NCI-H2227 treated with DMSO at 0.1 percent for 48 hours (cell line): ENCODE data around the gene LRRC3.

Source experiments
- DNase-seq: peaks from one replicate; lab custom pipeline; 2025; lab: John Stamatoyannopoulos, UW

The LRRC3 gene

DNA sequence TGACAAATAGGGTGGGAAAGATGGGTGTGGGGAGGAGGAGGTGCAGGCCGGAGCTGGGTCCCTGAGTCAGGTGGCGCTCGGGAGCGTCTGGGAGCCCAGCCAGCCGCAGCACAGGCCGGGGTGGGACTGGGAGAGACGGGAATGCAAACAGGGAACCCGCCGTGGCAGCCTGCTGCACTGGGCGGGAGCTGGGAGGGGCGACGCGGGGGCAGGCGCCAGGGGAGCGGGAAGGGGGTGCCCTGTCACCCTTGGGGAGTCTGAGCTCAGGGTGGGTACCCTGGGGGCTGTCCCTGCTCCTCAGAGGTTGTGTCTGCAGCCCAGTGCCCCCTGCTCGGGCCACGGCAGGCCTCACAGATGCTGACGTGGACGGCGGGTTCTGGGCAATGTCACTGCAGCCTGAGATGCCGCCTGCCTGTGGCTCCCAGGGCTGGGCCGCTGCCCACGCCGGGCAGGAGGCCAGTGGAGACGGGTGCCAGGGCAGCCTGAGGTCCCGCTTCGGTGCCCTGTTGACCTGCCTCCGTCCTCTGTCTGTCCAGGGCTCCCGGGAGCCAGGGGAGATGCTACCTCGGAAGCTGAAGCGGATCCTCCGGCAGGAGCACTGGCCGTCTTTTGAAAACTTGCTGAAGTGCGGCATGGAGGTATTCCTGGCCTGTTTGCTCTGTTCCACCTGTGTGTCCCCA is 16.6 kb upstream of the LRRC3 start:
- no peak for DNase-seq

DNA sequence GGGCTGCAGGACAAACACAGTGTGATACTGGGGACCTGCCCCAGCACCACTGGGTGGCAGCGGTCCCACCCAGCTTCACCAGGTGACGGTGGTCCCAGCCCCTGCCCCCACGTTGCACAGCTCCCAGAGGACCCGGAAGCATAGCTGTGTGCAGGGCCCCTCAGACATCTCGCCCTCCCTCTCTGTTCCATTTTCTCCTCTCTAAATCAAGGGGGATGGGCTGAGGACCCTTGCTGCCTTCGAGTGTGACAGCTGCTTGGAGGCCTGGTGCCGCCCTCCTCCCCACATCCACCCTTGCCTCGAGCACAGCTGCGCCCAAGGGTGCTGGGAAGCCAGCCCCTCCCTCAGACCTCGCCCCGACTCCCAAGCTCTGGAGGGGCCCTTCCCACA is 16.1 kb upstream of the LRRC3 start:
- DNase-seq: no peak

DNA sequence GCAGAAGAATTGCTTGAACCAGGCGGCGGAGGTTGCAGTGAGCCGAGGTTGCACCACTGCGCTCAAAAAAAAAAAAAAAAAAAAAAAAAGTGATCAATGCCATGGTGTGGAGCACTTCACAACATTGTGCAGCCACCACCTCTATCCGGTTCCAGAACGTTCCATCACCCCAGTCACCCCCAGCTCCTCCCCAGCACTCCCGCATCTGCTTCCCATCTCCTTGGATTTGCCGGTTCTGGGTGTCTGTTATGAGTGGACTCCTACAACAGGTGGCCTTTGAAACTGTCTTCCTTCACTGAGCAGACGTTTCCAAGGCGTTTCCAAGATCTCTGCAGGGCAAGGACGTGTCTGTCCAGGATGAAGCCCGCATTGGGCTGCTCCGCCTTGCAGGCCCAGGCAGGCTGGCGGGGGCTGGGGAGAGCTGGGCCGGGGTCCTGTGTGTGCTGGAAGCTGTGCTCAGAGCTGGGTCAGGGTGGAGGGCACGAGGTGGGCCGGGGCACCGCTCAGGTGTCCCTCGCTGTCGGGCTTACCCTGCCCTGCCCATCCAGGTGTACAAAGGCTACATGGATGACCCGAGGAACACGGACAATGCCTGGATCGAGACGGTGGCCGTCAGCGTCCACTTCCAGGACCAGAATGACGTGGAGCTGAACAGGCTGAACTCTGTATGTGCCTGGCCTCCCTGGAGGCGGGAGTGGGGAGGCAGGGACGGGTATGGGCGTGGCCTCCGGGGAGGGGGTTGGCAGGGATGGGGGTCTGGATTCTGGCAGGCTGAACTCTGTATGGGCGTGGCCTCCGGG is 14.9 kb upstream of the LRRC3 start:
- DNase-seq: no peak

DNA sequence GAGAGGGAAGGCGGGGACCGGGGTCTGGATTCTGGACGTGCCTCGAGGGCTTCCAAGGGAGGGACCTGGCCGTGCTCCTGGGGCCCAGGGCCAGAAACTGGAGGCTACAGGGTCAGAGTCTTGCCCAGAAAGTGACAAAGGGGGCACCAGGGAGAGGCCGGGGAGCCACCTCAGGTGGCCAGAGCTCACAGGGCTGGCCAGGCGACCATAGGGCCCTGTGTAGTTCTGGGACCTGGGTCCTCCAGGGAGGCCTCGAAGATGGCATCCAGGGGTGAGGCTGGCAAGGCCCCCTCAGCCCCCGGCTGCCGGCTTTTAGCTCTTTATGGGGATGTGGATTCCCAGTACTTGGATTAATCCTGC is 14.3 kb upstream of the LRRC3 start:
- DNase-seq: no peak

DNA sequence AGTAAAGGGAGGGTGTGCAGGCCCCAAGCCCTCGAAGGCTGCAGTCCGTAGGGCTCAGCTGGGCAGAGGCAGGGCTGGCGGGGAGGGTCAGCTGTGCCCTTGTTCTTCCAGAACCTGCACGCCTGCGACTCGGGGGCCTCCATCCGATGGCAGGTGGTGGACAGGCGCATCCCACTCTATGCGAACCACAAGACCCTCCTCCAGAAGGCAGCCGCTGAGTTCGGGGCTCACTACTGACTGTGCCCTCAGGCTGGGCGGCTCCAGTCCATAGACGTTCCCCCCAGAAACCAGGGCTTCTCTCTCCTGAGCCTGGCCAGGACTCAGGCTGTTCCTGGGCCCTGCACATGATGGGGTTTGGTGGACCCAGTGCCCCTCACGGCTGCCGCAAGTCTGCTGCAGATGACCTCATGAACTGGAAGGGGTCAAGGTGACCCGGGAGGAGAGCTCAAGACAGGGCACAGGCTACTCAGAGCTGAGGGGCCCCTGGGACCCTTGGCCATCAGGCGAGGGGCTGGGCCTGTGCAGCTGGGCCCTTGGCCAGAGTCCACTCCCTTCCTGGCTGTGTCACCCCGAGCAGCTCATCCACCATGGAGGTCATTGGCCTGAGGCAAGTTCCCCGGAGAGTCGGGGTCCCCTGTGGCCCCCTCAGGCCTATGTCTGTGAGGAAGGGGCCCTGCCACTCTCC is 13.6 kb upstream of the LRRC3 start:
- DNase-seq: no peak

DNA sequence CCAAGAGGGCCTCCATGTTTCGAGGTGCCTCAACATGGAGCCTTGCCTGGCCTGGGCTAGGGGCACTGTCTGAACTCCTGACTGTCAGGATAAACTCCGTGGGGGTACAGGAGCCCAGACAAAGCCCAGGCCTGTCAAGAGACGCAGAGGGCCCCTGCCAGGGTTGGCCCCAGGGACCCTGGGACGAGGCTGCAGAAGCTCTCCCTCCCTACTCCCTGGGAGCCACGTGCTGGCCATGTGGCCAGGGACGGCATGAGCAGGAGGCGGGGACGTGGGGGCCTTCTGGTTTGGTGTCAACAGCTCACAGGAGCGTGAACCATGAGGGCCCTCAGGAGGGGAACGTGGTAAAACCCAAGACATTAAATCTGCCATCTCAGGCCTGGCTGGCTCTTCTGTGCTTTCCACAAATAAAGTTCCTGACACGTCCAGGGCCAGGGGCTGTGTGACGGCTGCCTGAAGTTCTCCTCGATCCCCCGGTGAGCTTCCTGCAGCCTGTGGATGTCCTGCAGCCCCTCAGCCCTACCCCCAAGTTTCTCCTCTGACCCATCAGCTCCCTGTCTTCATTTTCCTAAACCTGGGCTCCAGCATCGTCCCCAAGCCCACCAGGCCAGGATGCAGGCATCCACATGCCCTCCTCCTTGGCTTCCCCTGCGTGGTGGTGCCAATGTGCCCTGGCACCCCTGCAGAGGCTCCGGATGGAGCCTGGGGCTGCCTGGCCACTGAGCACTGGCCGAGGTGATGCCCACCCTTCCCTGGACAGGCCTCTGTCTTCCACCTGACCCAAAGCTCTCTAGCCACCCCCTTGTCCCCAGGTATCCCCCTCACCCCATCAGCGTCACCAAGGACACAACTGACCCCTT is 12.8 kb upstream of the LRRC3 start:
- no peak for DNase-seq

DNA sequence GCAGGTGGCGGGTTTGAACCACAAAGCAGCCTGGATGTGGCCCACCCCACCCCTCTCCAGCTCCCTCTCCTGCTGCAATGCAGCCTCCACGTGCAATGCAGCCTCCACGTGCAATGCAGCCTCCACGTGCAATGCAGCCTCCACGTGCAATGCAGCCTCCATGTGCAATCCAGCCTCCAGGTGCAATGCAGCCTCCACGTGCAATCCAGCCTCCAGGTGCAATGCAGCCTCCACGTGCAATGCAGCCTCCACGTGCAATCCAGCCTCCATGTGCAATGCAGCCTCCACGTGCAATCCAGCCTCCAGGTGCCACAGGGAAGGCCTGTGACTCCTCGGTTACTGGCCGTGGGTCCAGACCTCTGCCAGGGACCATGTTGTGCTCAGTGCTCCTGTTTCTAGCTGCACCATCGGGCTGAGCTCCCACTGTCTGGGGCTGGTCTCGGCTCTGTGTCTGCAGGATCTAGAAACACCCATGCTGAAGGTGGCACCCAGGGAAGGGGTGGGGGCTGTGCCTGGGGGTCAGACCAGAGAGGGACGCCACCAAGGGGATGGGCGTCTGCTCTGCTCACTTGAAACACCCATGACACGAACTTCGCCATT is 11.9 kb upstream of the LRRC3 start:
- no peak for DNase-seq

DNA sequence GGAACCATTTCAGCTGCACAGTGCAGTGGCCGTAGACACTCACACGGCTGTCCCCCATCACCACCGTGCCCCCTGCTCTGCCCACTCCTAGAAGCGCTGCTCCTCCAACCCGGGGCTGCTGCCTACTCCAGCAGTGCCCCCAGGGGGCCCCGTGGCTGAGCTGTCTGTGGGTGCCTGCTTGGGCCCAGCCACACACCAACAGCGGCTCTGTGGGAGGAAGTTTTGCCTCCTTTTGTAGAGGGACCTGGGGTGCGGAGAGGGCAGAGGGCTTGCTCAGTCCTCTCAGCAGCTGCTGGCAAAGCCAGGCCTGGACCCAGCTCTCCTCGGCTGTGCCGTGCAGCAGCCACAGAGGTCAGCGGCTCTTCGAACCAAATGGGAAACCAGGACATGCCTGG is 11.4 kb upstream of the LRRC3 start:
- no peak for DNase-seq

DNA sequence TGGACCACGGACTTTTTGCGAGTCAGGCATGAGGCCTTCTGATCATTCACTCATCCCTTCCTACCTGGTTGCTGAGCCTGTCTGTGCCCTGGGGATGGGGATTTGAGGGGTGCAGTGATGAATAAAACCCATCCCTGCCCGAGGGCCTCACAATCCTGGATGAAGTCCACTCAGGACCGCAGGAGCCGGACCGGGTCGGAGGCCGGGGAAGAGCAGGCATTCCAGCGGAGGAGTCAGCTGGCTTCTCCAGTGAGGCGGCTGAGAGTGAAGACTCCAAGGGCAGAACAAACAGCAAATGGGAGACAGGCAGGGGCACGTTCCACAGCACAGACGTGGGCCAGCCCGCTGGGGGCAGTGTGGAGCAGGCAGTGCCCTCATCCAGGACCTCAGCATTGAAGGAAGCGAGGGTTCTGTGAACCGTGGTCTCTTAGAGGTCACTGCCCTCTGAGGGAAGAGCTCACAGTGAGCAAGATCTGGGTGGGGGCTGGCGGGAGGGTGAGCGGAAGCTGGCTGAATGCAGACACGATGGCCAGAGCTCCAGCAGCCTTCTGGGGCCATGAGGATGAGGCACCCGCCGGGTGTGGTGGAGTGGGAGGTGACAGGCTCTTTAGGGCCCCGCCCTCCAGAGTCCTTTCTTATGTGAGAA is 10.9 kb upstream of the LRRC3 start:
- DNase-seq: no peak

DNA sequence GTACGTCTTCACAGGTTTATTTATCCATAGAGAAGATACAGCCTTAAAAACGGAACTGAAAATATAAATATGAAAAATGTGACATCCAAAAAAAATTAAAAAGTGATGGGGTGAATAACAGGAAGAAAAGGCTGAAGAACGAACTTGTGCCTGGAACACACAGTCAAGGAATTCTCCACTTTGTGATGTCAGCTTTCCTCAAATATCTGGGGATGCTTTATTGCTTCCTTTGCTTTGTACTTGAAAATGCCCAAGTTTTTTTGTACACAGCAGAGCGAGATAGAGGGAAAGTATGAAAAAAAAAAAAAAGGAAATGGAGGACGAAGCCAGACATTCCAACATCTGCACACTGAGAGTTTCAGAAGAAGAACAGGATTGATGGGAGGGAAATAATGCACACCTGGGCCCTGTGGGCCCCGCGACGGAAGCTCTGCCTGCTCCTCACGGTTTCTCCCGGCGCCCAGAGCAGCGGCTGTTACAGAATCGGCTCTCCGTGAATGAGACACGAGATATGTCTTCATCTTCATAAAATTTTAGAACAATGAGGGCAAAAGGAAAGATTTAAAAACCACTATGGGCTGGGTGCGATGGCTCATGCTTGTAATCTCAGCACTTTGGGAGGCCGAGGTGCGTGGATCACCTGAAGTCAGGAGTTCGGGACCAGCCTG is 10.0 kb upstream of the LRRC3 start:
- no peak for DNase-seq

DNA sequence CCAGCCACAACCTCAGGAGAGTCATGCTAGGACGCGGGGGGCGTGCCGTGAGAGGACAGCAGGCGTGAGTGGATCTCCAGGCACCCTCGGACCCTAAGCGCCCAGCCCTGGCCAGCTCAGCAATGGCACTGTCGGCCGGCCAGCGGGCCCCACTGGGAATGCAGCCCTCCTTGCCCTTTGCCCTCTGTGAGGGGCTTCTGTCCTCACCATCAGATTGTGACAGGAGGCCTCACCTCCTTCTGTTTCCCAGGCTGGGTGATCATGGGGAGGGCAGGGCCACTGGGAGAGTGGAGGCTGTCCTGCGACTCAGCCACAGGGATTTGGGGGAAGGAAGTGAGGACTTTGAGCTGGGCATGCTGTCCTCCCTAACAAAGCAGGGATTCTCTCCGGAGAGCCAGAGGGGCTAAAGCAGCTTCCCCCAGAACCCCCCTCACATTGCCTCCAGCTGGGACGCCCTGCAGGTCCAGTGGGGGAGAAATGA is 6.6 kb upstream of the LRRC3 start:
- no peak for DNase-seq

DNA sequence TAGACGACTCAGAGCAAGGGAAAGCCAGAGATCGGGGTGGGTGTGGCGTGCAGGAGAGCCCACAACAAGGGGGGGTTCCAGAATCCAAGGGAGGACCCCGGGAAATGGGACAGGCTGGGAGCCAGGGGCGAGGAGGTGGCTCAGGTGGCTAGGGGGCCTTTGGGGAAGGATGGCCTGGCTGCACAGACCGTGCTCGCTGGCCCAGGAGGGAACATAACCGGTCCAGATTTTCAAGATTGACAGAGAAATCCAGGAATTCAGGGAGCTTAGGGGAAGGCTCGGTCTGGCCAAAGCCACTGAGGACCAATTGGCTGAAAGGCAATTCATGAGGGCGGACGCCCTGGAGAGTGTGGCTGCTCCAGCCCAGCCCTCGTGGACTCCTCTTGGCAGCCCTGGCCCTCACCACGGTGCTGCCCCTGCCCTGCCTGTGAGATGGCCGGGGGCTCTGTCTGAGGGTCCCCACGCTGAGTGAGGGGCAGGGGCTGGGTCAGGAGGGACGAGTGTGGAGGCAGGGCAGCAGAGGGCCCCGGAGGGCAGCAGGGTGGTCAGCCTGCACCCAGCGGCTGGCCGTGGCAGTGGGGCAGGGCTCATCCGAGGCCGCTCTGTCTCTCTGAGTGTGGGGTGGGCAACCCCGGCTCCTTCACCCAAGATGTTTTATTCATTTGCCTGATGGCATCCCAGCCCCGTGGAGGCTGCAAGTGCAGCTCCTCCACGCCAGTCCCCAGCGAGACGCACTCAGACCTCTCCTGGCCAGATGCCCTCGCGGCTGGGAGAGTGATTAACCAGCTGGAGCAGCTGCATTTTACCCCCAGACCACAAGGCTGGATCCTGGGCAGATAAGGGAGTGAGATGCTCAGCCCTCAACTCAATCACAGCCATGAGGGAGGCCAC is 5.6 kb upstream of the LRRC3 start:
- no peak for DNase-seq

DNA sequence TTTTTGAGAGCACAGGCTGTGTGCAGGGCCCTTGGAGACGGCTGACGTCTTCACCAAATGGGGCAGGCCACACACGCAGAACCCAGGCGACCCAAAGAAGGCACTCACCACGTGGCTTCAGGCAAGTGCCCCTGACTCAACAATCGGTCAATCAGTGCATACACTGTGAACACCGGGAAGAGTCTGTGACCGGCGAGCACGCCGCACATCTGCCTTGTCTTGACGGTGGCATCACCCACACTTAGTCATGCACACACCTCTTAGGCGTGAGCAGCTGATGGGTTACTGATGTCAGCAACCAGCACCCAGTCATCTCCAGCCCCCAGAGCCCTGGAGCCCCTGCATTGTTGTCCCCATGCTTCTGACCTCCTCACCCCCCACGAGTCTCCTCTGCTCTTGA is 4.9 kb upstream of the LRRC3 start:
- no peak for DNase-seq

DNA sequence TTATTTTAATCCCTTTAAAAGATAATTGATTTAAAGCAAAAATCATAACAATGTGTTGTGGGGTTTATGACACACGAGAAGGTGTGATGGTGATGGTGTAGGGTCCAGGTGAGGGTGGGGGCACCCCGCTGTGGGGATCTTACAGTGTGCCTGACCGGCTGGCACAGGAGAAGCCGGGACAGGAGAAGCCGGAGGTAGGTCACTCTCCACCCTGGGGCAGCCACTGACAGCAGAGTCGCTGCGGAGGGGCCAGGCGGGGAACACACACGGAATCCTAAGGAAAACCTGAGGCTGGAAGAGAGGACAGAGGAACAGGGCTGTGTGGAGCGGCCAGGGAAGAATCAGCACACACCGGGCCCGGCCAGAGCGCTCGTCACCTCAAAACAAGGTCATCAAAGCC is 4.3 kb upstream of the LRRC3 start:
- no peak for DNase-seq

DNA sequence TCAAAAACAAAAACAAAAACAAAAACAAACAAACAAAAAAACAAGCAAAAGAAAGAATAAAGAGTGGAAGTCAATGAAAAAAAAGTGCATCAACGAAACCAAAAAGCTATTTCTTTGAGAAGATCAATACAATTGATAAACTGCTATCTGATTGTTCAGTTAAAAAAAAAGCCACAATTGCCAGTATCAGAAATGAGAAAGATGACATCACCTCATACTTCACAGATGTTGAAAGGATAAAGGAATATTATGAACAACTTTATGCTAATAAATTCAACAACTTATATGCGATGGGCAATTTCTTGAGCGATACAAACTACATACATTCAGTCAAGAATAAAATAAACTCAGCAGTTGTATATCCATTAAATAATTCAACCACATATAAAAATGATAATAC is 2.2 kb upstream of the LRRC3 start:
- DNase-seq: no peak

DNA sequence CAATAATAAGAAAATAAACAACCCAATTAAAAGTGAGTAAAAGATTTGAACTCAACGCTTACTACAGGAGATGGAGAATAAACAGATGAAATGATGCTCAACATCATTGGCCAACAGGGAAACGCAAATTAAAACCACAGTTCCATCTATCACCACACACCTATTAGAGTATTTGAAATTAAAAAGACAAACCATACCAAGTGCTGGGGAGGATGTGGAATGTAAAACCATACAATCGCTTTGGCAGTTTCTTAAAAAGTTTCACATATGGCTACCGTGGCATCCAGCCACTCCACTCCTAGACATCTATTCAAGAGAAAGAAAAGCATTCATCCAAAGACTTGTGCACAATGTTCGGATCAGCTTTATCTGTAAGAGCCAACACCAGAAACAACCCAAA is 1.3 kb upstream of the LRRC3 start:
- DNase-seq: no peak

DNA sequence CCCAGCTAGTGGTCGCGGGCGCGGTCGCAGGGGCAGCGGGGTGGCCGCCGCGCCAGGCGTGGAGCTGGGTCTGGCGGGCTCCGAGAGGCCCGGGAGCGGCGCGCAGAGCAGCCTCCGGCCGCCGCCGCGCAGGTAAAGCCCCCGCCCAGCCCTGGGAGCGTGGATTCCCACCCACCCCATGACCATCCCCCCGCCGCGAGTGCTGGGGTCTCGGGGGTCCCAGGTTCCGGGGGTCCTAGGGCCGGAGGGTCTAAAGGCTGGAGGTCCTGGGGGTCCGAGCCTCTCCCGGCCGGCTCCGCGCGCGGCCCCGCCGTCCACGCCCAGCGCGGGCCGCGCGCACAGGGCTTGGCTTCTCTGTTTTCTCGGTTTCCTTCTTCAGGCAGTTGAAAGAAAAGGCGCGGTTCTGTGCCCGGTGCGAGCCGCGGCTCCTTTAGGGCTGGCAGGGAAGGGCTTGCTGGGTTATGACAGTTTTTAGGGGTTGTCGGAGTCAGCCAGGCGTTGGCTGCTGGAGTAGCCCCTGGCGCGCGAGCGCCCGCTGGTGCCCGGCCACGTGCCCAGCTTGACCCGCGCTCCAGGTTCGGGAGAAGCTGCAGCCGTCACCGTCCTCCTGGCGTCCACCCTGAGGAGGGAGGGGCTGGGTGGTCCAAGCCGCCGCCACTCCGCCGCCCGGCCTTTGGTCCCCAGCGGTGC is 359 bp downstream of the LRRC3 start:
- peak; percentile 17 for DNase-seq

DNA sequence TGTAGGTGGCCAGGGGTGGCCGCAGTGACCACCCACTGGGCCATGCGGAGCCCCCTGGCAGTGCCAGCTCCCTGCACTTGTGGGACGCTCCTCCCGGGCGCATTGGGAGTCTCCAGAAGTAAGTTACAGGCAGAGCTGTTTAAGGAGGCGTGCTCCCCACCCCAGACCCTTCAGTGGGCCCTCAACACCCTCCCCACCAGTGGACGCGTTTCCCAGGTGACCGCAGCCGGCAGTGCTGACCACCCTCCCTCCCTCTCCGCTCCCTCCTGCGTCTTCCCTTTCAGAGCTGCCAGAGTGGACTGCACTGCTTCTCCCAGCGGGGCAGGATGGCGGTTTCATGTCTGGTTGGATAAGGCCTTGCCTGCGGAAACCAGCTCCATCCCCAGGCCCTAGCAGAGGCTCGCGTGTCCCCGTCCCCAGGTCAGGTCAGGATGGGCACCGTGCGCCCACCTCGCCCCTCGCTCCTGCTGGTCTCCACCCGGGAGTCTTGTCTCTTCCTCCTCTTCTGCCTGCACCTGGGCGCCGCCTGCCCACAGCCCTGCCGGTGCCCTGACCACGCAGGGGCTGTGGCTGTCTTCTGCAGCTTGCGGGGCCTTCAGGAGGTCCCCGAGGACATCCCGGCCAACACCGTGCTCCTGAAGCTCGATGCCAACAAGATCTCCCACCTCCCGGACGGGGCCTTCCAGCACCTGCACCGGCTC is 1.1 kb downstream of the LRRC3 start:
- no peak for DNase-seq
